Activated T-cell treated with anti-CD3 and anti-CD28 coated beads for 4 hours (primary cell): ENCODE measurements around the gene MED15.

Experiments used
- DNase-seq: peaks from one replicate; pipeline ENCODE4 v3.0.0-alpha.2; 2020

The MED15 gene

GRCh38 chr22:20573176-20573832 lies 65.9 kb downstream of the MED15 start:
- no peak for DNase-seq

- DNase-seq = no peak
Measured at GRCh38 chr22:20573833-20574615, 66.6 kb downstream of the MED15 start.

GRCh38 chr22:20574920-20575353 lies 67.5 kb downstream of the MED15 start:
- no peak for DNase-seq

- no peak for DNase-seq
Measured at GRCh38 chr22:20575724-20576444, 68.5 kb downstream of the MED15 start.

GRCh38 chr22:20576445-20576816 lies 69.0 kb downstream of the MED15 start:
- no peak for DNase-seq

GRCh38 chr22:20577045-20577444 lies 69.6 kb downstream of the MED15 start:
- no peak for DNase-seq

GRCh38 chr22:20577549-20577975 lies 70.2 kb downstream of the MED15 start:
- DNase-seq = no peak

GRCh38 chr22:20578192-20578591 lies 70.8 kb downstream of the MED15 start:
- no peak for DNase-seq

- DNase-seq = no peak
Measured at GRCh38 chr22:20578707-20579106, 71.3 kb downstream of the MED15 start.

- no peak for DNase-seq
Measured at GRCh38 chr22:20579273-20580120, 72.1 kb downstream of the MED15 start.

- no peak for DNase-seq
Measured at GRCh38 chr22:20580179-20580578, 72.8 kb downstream of the MED15 start.

GRCh38 chr22:20580611-20581502 lies 73.4 kb downstream of the MED15 start:
- no peak for DNase-seq

GRCh38 chr22:20581503-20582170 lies 74.2 kb downstream of the MED15 start:
- no peak for DNase-seq

GRCh38 chr22:20582171-20582511 lies 74.7 kb downstream of the MED15 start:
- no peak for DNase-seq

- DNase-seq = no peak
Measured at GRCh38 chr22:20582520-20583361, 75.3 kb downstream of the MED15 start.

GRCh38 chr22:20583471-20583922 lies 76.1 kb downstream of the MED15 start:
- DNase-seq = no peak

- no peak for DNase-seq
Measured at GRCh38 chr22:20584029-20584871, 76.8 kb downstream of the MED15 start.

GRCh38 chr22:20584872-20585638 lies 77.6 kb downstream of the MED15 start:
- DNase-seq = no peak
